HG03045 (cell line): ENCODE results near the gene SLC3A2.
"Not testable (repeated sequence)": the region's sequence is repeated elsewhere in the genome, so short reads cannot be mapped to it uniquely, and the experiment has no call there.

ENCODE experiments used
- ATAC-seq: cut with Tn5 transposase; IDR thresholded peaks from one replicate; pipeline ENCODE4 v1.9.1; 2021; ENCODE audit warnings: mild to moderate bottlenecking, moderate library complexity; ENCODE audit not compliant: unreplicated experiment

The SLC3A2 gene

DNA sequence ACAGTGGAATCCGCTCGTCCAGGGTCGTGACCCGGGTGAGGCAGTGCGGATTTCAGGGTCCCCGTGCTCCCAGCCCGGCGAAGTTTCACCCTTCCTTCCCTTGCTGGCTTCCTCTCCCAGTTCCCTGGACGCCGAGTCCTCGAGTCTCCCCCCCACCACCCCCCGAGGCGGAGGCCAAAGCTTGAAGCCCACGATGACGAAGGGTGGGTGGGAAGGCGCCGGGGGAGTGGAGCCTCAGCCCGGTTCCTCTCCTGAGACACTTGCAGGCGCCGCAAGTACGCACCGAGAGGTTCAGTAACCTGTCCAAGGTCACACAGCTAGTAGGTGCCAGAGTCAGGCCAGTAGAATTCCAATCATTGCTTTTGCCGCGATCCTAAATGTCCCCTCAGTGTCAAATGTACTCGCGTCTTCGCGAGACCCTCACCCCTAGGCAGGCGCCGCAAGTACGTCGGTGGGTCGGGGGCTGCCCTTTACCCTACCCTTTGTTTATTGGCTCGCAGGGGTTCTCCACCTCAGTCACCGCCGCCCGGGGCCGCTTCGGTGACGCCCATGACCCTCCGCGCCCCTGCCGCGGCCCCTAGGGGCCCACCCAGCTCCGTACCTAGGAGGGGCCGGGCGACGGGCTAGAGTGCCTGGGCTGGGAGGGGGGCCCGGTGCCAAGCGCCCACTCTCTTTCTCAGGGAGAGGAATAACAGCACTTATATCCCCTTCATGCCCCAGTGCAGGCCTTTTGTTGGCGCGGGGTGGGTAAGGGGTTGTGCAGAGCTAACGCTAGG lies 46.2 kb downstream of the SLC3A2 start:
- ATAC-seq, result no peak

DNA sequence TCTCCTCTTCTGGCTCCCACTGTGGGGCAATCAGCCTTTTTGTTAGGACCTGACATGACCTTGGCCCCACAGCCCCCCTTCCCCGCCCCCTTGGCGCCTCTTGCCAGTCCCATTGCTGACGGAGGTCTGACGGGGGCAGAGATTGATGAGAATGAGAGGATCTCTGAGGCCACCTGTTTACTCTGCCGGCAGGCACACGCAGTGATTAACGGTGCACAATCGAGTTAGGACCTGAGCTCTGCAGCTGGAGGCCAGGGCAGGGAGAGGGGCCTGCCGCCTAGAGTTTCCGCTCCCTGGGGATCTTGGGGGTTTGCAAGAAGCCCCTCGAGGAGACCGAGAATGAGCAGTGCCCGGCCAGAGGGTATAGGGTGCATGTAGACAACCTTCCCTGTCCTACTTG lies 47.3 kb downstream of the SLC3A2 start:
- ATAC-seq, result no peak

DNA sequence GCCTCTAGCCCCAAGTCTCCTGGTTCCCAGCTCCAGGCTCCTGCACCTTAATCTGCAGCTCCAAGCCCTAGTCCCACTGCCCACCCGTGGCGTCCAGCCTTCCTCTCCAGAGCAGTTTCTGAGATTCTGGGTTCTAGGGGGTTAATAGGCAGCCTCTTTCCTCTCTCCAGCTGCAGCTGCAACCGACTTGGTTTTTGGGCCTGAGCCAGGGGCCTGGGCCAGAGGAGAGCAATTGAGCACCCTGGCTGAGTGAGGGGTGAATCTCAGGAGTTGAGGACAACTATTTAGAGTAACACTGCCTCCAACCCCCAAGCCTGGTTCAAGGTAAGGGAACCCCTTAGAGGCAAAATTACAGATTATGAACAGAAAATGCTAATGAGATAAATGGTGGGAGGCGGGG lies 49.5 kb downstream of the SLC3A2 start:
- ATAC-seq, result no peak

DNA sequence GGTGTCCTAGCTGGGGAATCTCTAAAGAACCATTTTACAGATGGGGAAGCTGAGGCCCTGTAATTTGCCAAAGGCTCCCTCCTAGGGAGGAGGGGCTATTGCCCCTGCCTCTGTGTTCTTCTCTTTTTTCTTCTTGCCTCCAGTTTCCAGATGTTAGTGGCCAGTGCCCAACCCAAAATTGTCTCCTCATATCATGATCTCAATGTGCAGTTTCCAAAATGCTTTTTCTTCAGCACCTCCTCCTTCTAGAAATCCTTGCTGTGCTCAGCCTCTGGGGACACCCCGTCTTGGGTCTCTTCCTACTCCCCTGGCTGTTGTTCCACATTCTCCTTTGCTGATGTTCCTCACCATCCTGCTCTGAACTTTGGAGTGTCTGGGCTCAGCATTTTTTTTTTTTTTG lies 50.0 kb downstream of the SLC3A2 start:
- no peak for ATAC-seq

DNA sequence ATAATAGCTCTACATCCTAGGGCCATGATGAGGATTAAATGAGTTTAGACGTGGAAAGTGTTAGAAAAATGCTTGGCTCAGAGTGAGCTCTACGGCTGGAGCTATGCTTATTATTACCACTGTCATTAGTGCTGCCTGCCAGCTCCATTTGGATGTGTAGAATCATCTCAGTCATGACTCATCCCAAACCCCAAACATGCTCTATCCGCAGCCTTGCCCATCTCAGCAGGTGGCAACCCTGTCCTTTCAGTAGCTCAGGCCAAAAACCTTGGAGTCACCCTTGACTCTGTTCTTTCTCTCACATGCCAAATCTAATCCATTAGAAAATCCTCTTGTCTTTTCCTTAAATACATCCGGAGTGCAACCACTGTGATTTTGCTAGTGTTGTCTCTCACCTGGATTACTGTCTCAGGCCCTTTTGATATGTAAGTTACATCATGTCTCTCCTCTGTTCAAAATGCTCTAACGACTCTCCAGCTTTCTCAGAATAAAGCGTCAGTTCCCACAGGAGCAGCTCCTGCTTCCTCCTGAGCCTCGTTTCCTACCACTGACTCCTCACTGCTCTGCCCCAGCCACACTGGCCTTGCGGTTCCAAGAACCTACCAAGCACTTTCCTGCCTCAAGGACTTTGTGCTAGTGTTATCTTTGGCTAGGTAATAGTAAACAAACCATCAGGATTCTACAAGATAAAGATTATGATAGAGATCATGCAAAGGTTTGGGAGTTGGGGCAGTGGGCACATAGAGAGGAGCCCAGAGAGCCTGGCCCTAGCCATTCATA lies 51.0 kb downstream of the SLC3A2 start:
- no peak for ATAC-seq

DNA sequence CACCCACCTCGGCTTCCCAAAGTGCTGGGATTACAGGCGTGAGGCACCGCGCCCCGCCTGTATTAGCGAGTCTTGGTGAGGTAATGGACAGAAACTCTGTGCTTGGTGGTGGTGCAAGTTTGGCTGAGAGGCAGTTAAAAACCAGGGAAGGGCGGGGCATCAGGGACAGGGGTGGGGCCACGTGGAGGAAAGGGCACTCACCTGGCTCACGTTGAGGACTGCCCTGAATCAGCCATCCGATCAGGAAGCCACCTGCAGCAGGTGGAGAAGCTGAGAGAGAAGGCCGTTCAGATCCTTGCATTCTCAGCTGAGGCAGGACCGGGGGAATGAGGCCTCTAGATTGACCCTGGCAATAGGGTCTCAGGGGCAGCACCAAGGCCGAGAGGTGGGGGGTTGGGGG lies 52.6 kb downstream of the SLC3A2 start:
- ATAC-seq, result no peak

DNA sequence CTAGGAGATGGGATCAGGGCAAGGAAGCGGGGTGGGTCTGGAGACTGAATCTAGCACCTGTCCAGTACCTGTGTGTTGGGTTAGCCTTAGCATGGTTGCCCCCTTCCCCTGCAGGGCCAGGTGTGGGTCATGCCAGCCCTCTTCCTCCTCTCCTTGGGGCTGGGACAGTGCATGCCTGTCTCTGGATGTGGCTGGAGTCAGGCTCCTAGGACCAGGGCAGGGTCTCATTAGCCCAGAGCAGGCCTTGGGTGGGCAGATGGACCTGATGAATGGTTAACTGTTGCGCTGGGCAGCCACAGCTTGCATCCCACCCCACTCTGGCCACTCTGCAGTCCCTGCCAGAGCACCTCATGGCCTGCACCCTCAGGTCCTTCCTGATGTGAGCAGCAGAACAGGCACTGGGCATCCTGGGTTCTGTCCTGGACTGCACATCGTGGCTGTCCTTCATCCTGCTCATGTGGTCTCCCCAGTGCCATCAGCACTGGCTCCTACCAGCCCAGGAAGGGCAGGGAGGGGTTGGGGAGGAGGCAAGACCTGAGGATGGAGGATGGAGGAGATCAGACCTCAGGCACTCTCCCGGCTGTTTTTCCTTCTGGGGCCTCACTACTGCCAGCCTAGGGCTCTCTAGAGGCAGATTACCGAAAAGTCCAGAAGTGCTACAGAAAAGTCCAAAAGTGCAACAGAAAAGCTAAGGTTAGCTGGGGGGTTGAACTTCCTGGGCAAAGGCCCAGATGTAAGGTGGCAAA lies 53.2 kb downstream of the SLC3A2 start:
- no peak for ATAC-seq

DNA sequence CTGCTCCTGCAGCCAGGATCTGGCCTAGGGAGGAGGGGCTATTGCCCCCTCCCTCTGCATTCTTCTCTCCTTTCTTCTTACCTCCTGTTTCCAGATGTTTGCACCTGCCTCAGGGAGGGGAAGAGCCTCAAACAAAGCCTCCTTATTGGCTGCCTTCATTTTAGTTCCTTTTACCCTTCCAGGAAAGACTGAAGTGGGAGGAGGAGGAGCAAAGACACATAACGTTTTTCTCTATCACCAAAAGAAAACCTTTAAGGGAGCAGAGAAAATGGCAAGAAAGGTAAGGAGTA lies 53.7 kb downstream of the SLC3A2 start:
- ATAC-seq, result no peak

DNA sequence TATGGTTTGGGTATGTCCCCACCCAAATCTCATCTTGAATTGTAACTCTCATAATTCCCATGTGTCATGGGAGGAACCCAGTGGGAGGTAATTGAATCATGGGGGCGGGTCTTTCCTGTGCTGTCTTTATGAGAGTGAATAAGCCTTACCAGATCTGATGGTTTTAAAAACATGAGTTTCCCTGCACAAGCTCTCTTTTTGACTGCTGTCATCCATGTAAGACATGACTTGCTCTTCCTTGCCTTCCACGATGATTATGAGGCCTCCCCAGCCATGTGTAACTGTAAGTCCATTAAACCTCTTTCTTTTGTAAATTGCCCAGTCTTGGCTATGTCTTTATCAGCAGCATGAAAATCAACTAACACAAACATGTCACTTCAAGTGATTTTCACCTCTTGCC lies 56.8 kb downstream of the SLC3A2 start:
- ATAC-seq, result not testable (repeated sequence)
